GM12878 (cell line): Measurements from ENCODE around the gene RNF44. TPM values are rescaled to one million over a fixed set of nuclear protein-coding genes. Genes with fewer than 3 reads are reported as not detected.

Experiments used
- ATAC-seq: fragments of 200-7000 bp; cut with Tn5 transposase; 3 replicates; pipeline ENCODE4 v1.9.1; 2020; ENCODE audit warnings: mild to moderate bottlenecking, moderate library complexity
- BruUV-seq: library from RNA; stranded (reverse); fragments of 400-500 nt; replicated peaks from 2 replicates; lab custom pipeline; 2021; lab: Mats Ljungman, UMichigan
- CTCF ChIA-PET: fragments of 300-600 bp; sonication (Branson Sonifier 250); formaldehyde crosslinking; extraction: SDS; loops from one replicate; lab custom pipeline; 2021; ENCODE audit warnings: inconsistent platforms; lab: Yijun Ruan, JAX
- POLR2A ChIA-PET: fragments of 350-600 bp; formaldehyde crosslinking; extraction: SDS; loops from one replicate; lab custom pipeline; 2021; ENCODE audit warnings: inconsistent platforms; lab: Charles Lee
- RAD21 ChIA-PET: fragments of 300-600 bp; sonication (Branson Sonifier 250); formaldehyde crosslinking; loops from one replicate; lab custom pipeline; 2023; ENCODE audit warnings: antibody characterized with exemption; ENCODE audit not compliant: unreplicated experiment; lab: Charles Lee
- SMC1A ChIA-PET: fragments of 300-600 bp; sonication (Branson Sonifier 250); formaldehyde crosslinking; loops from one replicate; lab custom pipeline; 2023; ENCODE audit not compliant: unreplicated experiment, uncharacterized antibody; lab: Charles Lee
- DNase-seq: peaks from one replicate; pipeline ENCODE4 v3.0.0-alpha.2; 2011; ENCODE audit warnings: low read depth, low spot score
- FAIRE-seq: peaks from 3 replicates; lab custom pipeline; 2011; peaks lifted over from hg19 to GRCh38; lab: Jason Lieb, UNC
- H2AFZ ChIP-seq: 2 replicates; pipeline ENCODE4 v1.6.0; 2011; ENCODE audit warnings: low read depth, low read length, control low read depth; ENCODE audit not compliant: control insufficient read depth
- H3K27ac ChIP-seq: 2 replicates; pipeline ENCODE4 v1.5.1; 2011; ENCODE audit warnings: control low read depth; ENCODE audit not compliant: control insufficient read depth, insufficient read depth
- H3K27me3 ChIP-seq, 2 experiments: replicated peaks in 1 of 2; 2 replicates each; pipeline versions ENCODE4 v1.6.0 to v1.6.1; 2011; ENCODE audit warnings: low read length in 1 of 2; ENCODE audit not compliant: control insufficient read depth in 2 of 2, insufficient read depth in 2 of 2
- H3K36me3 ChIP-seq, 2 experiments: 2 replicates each; pipeline ENCODE4 v1.5.1; 2011; ENCODE audit warnings: low read length in 1 of 2; ENCODE audit not compliant: control insufficient read depth in 2 of 2, insufficient read depth in 2 of 2
- H3K4me1 ChIP-seq: 2 replicates; pipeline ENCODE4 v1.6.1; 2011; ENCODE audit warnings: mild to moderate bottlenecking, low read length, moderate library complexity, mixed read lengths; ENCODE audit not compliant: control insufficient read depth, insufficient read depth
- H3K4me2 ChIP-seq: 2 replicates; pipeline ENCODE4 v1.6.0; 2011; ENCODE audit warnings: control low read depth; ENCODE audit not compliant: control insufficient read depth, insufficient read depth
- H3K4me3 ChIP-seq: fragments of 200-600 bp; sonication (generic); 2 replicates; pipeline ENCODE4 v1.5.1; 2016
- H3K79me2 ChIP-seq: 2 replicates; pipeline ENCODE4 v1.6.0; 2011; ENCODE audit warnings: low read length; ENCODE audit not compliant: control insufficient read depth, insufficient read depth
- H3K9ac ChIP-seq: 2 replicates; pipeline ENCODE4 v1.8.0; 2011; ENCODE audit warnings: low read length, control low read depth, mixed read lengths; ENCODE audit not compliant: control insufficient read depth, insufficient read depth
- H3K9me3 ChIP-seq: replicated peaks from 3 replicates; pipeline ENCODE4 v1.5.1; 2011; ENCODE audit warnings: mild to moderate bottlenecking, low read length; ENCODE audit not compliant: control insufficient read depth, insufficient read depth
- H4K20me1 ChIP-seq: 2 replicates; pipeline ENCODE4 v1.6.0; 2011; ENCODE audit not compliant: control insufficient read depth, insufficient read depth
- ATF7 ChIP-seq: fragments of 450-650 bp; IDR thresholded peaks from 2 replicates; pipeline ENCODE4 v1.6.1; 2016; ENCODE audit warnings: low read depth, mild to moderate bottlenecking
- BHLHE40 ChIP-seq, 2 experiments: fragments of 450-650 bp in 1 of 2; IDR thresholded peaks; 2 replicates each; pipeline ENCODE4 v1.6.1; 2011 to 2017; ENCODE audit warnings: low read depth in 2 of 2, borderline replicate concordance in 1 of 2, improper control_type of control experiment in 1 of 2, low read length in 1 of 2, mild to moderate bottlenecking in 1 of 2
- CREB1 ChIP-seq: IDR thresholded peaks from 2 replicates; pipeline ENCODE4 v1.6.1; 2012; ENCODE audit warnings: low read depth, mild to moderate bottlenecking, inconsistent platforms
- DPF2 ChIP-seq: fragments of 450-650 bp; IDR thresholded peaks from 2 replicates; pipeline ENCODE4 v1.6.1; 2017; ENCODE audit warnings: mild to moderate bottlenecking
- FOXM1 ChIP-seq: IDR thresholded peaks from 2 replicates; pipeline ENCODE4 v1.6.1; 2012; ENCODE audit warnings: low read depth, mild to moderate bottlenecking, inconsistent platforms, low read length, moderate library complexity
- IKZF1 ChIP-seq: fragments of 450-650 bp; conservative IDR thresholded peaks from 2 replicates; pipeline ENCODE4 v1.6.1; 2017; ENCODE audit warnings: antibody characterized with exemption, mild to moderate bottlenecking
- LARP7 ChIP-seq: fragments of 450-650 bp; IDR thresholded peaks from 2 replicates; pipeline ENCODE4 v1.6.1; 2017; ENCODE audit warnings: mild to moderate bottlenecking
- NFXL1 ChIP-seq: fragments of 450-650 bp; IDR thresholded peaks from 2 replicates; pipeline ENCODE4 v1.6.1; 2017; ENCODE audit warnings: antibody characterized with exemption, mild to moderate bottlenecking, borderline replicate concordance
- NR2F1 ChIP-seq: fragments of 450-650 bp; conservative IDR thresholded peaks from 2 replicates; pipeline ENCODE4 v1.6.1; 2017; ENCODE audit warnings: mild to moderate bottlenecking
- POLR2A ChIP-seq: IDR thresholded peaks from 2 replicates; pipeline ENCODE4 v1.6.1; 2011; ENCODE audit warnings: low read depth, mild to moderate bottlenecking, low read length
- RCOR1 ChIP-seq: conservative IDR thresholded peaks from 2 replicates; pipeline ENCODE4 v1.6.1; 2012; ENCODE audit warnings: low read depth, low read length, improper control_type of control experiment
- RUNX3 ChIP-seq: IDR thresholded peaks from 2 replicates; pipeline ENCODE4 v1.6.1; 2012; ENCODE audit warnings: low read length, inconsistent platforms
- SMARCA5 ChIP-seq: fragments of 450-650 bp; IDR thresholded peaks from 2 replicates; pipeline ENCODE4 v1.6.1; 2017; ENCODE audit warnings: mild to moderate bottlenecking
- TBL1XR1 ChIP-seq: IDR thresholded peaks from 2 replicates; pipeline ENCODE4 v1.6.1; 2012; ENCODE audit warnings: low read depth, low read length, improper control_type of control experiment
- TCF3 ChIP-seq: IDR thresholded peaks from 2 replicates; pipeline ENCODE4 v1.6.1; 2012; ENCODE audit warnings: low read depth, mild to moderate bottlenecking, low read length, borderline replicate concordance; ENCODE audit not compliant: insufficient read depth
- WGBS: methylation state at CpG from one replicate; pipeline ENCODE4 v1.1.6; 2016; ENCODE audit warnings: low lambda C conversion rate; ENCODE audit not compliant: insufficient replicate concordance, insufficient coverage; ENCODE audit errors: missing lambda C conversion rate; 5-methylcytosine and 5-hydroxymethylcytosine counted together
- in situ Hi-C: fragments of 300-500 bp; cut with MboI; formaldehyde crosslinking; loops from 9 replicates; pipeline ENCODE4 v1.14.3; 2018; ENCODE audit warnings: mixed read lengths
- intact Hi-C: fragments of 100-400 bp; cut with micrococcal nuclease; formaldehyde crosslinking; loops from one replicate; pipeline ENCODE4 v1.14.2; 2022; ENCODE audit not compliant: unreplicated experiment
- polyA plus RNA-seq, 11 experiments: library from polyadenylated mRNA; depleted of rRNA in 4 of 11; unstranded in 6 of 11; stranded (reverse) in 5 of 11; fragments of >200 nt; fragmentation: Nextera tagmentation in 4 of 11; fragmentation: Illumina TruSeq in 1 of 11; extraction: Ambion mirVana in 4 of 11; extraction: Trizol in 1 of 11; gene quantifications; 1 replicate in 1 of 11; 2 replicates in 10 of 11; pipeline versions ENCODE4 v1.2.1 to v1.2.3, GENCODE V29; 2011 to 2016; ENCODE audit warnings: inconsistent platforms in 2 of 11, missing spikeins in 2 of 11, low read depth in 1 of 11
- total RNA-seq, 4 experiments: library from RNA; depleted of rRNA in 3 of 4; stranded (reverse); fragments of >200 nt in 3 of 4; fragmentation: Illumina TruSeq in 1 of 4; extraction: Trizol in 1 of 4; gene quantifications; 2 replicates each; pipeline versions ENCODE4 v1.2.1 to v1.2.3, GENCODE V29; 2013 to 2021
- TF ChIP-seq, protein P1 (sequence below): fragments of 450-650 bp; IDR thresholded peaks from 2 replicates; pipeline ENCODE4 v1.6.1; 2016; ENCODE audit warnings: mild to moderate bottlenecking

The RNF44 gene
- total and polyA plus RNA-seq, 10 of the 15 experiments (the other 5 are each of a cell fraction or from before 2014, with no cell fraction given) = 1.7 to 51.9 (median 7.9) TPM

DNA sequence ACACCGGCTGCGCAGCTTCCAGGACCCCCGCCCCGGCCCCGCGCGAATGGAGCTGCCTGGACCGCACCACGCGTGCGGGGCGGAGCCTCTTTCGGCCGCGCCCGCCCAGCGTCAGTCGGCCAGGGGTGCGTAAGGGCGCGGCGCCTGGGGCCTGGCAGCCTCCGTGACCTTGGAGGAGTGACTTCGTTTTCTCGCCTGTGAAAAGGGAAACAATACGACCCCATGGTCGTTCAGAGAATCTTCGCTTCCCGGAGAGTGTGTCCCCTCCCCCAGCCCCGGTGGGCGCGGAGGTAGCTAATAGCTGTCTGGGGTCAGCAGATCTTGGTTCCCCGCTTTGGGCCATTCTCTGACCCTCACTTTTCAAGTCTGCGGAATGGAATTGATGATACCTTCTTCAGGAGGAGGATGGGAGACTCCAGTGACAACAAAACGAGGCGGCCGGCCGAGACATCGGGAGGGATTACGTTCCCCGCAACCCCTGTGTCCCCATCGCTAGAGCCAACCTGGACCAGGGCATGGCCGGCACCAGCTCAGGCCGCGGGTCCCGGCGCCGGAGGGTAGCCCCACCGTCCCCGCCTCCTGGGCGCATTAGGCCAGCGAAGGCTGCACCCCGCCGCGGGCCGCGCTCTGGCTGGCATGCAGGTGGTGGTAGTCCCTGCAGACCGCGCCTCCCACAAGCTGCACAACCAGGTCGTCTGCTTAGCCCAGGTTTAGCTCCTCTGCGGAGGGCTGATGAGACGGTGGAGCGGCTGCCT, 6.4 kb upstream of the RNF44 start:
- Histone ChIP-seq H3K9ac (peak overlapping the region; percentile 83), H3K9me3 (no peaks in the 10 kb centered on the region), H3K4me2 (peak overlapping the region; percentile 98), H4K20me1 (no peaks in the 10 kb centered on the region), H3K27ac (peak overlapping the region; percentile 69), H3K27me3 (no peaks in the 10 kb centered on the region), H3K4me3 (peak overlapping the region; percentile 85), H3K4me1 (peaks cover 14% of the 10 kb centered on the region), H2AFZ (peak overlapping the region; percentile 98), H3K36me3 (no peaks in the 10 kb centered on the region), H3K79me2 (0 out of 2 replicates have a peak, but pooled peaks cover 1% of the 10 kb centered on the region)
- intact Hi-C loops (no loop called here), in situ Hi-C loops (no loop called here)
- under 1% methylated on average over 63 of the region's 63 CpGs for WGBS
- RAD21 ChIA-PET = interaction anchor here (0.6 to 2.4 kb wide), 8 partner anchors 9 to 308 kb away, joined by 3 to 17 read pairs (median 3); partner anchors contain the start of genes CLTB and FAF2
- POLR2A ChIA-PET = interaction anchor here (0.6 to 1.5 kb wide), 6 partner anchors 8 to 757 kb away, joined by 3 to 9 read pairs (median 4); partner anchors contain the start of gene CLTB
- DNase-seq = no peak
- TF ChIP-seq IKZF1 (0 out of 2 replicates have a peak, but pooled peaks have one; percentile 58), SMARCA5 (peak; percentile 32; the same call in 1 of the 2 replicates), RCOR1 (no peak), BHLHE40 (IDR thresholded peaks at IDR 0.05; ENCODE audit: borderline replicate concordance in 1 of 2, low read depth in 2 of 2, low read length in 1 of 2) (peak in 1 of 2 experiments; percentile 78; a peak in 2 of 4 replicates), TBL1XR1 (no peak), FOXM1 (no peak), TCF3 (no peak), CREB1 (0 out of 2 replicates have a peak, but pooled peaks have one; percentile 37), NR2F1 (peak; percentile 58), NFXL1 (no peak), DPF2 (0 out of 2 replicates have a peak, but pooled peaks have one; percentile 8), LARP7 (peak; percentile 28; the same call in 1 of the 2 replicates), RUNX3 (peak; percentile 14; the same call in 1 of the 2 replicates), POLR2A (peak; percentile 53; the same call in 1 of the 2 replicates), ATF7 (no peak)
- TF ChIP-seq, protein P1, sequence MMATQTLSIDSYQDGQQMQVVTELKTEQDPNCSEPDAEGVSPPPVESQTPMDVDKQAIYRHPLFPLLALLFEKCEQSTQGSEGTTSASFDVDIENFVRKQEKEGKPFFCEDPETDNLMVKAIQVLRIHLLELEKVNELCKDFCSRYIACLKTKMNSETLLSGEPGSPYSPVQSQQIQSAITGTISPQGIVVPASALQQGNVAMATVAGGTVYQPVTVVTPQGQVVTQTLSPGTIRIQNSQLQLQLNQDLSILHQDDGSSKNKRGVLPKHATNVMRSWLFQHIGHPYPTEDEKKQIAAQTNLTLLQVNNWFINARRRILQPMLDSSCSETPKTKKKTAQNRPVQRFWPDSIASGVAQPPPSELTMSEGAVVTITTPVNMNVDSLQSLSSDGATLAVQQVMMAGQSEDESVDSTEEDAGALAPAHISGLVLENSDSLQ = 0 out of 2 replicates have a peak, but pooled peaks have one; percentile 5
- CTCF ChIA-PET = interaction anchor here (0.6 to 2.7 kb wide), 9 partner anchors 9 to 1599 kb away, joined by 3 to 18 read pairs (median 5); partner anchors contain the start of genes CLTB and SNCB
- BruUV-seq = TSS peak; percentile 93
- SMC1A ChIA-PET = interaction anchor here (0.9 to 2.0 kb wide), 4 partner anchors 9 to 127 kb away, joined by 3 to 9 read pairs (median 4); partner anchors contain the start of gene CLTB
- no peak for FAIRE-seq
- peak; percentile 88 for ATAC-seq
